ENCODE results near the gene POU4F3. TPM values are rescaled to one million over a fixed set of nuclear protein-coding genes. Genes with fewer than 3 reads are reported as not detected.

POU4F3 gene
- total RNA-seq, 1 experiment from 2014 or later, result not detected

GRCh38 chr5:146302406-146302805, 36.2 kb upstream of the POU4F3 start:
- H3K27me3 Mint-ChIP-seq (ENCODE audit: low read depth), result no peaks in the 10 kb centered on the region; the same call in none of the 2 replicates
- POLR2A ChIA-PET, result no interaction called here
- ATAC-seq, result no peak
- 0 out of 2 replicates have a peak, but pooled peaks cover 7% of the 10 kb centered on the region for H3K4me1 Mint-ChIP-seq
- no peak overlapping the region for H3K4me3 Mint-ChIP-seq
- H3K36me3 Mint-ChIP-seq, result no peaks in the 10 kb centered on the region
- CTCF ChIA-PET, result no interaction called here
- DNase-seq (ENCODE audit: low spot score), result no peak
- TF ChIP-seq ETV6 (CRISPR knock-in tag; IDR thresholded peaks at IDR 0.05) (no peak), PRDM15 (CRISPR knock-in tag; IDR thresholded peaks at IDR 0.05) (no peak), ATF6 (CRISPR knock-in tag; IDR thresholded peaks at IDR 0.05) (no peak), AR (CRISPR knock-in tag; IDR thresholded peaks at IDR 0.05) (no peak), FOXP1 (CRISPR knock-in tag; IDR thresholded peaks at IDR 0.05; ENCODE audit: borderline replicate concordance) (no peak), TCF7 (CRISPR knock-in tag; IDR thresholded peaks at IDR 0.05; ENCODE audit: low read depth) (no peak), ZMAT4 (CRISPR knock-in tag; IDR thresholded peaks at IDR 0.05) (no peak), STAT6 (CRISPR knock-in tag; conservative IDR thresholded peaks at IDR 0.05; ENCODE audit: low read depth) (no peak), ZSCAN18 (CRISPR knock-in tag; IDR thresholded peaks at IDR 0.05) (no peak), CDX4 (CRISPR knock-in tag; IDR thresholded peaks at IDR 0.05; ENCODE audit: borderline replicate concordance) (no peak), GABPB1 (CRISPR knock-in tag; IDR thresholded peaks at IDR 0.05) (no peak), IRF1 (CRISPR knock-in tag; IDR thresholded peaks at IDR 0.05) (no peak), ESRRA (CRISPR knock-in tag; IDR thresholded peaks at IDR 0.05; ENCODE audit: borderline replicate concordance) (no peak), NFATC4 (CRISPR knock-in tag; IDR thresholded peaks at IDR 0.05) (no peak), SOX15 (CRISPR knock-in tag; IDR thresholded peaks at IDR 0.05) (no peak), HMGXB4 (CRISPR knock-in tag; IDR thresholded peaks at IDR 0.05) (no peak), GTF2I (CRISPR knock-in tag; conservative IDR thresholded peaks at IDR 0.05) (no peak), MXD4 (CRISPR knock-in tag; IDR thresholded peaks at IDR 0.05; ENCODE audit: borderline replicate concordance) (no peak), ZNF219 (CRISPR knock-in tag; IDR thresholded peaks at IDR 0.05; ENCODE audit: borderline replicate concordance) (no peak)
- no peak overlapping the region for H3K27ac Mint-ChIP-seq
- H3K9me3 Mint-ChIP-seq, result peaks cover 6% of the 10 kb centered on the region; the same call in 1 of the 2 replicates

All from WTC11 (cell line).